ENCODE measurements around the gene MGLL. TPM values are rescaled to one million over a fixed set of nuclear protein-coding genes. Genes with fewer than 3 reads are reported as not detected.

The MGLL gene
- total RNA-seq, 1 donor from 2014 or later: 35.2 TPM

- DNase-seq (ENCODE audit: low spot score): no peak
Measured at GRCh38 chr3:127741690-127742089, 80.6 kb downstream of the MGLL start.

DNA sequence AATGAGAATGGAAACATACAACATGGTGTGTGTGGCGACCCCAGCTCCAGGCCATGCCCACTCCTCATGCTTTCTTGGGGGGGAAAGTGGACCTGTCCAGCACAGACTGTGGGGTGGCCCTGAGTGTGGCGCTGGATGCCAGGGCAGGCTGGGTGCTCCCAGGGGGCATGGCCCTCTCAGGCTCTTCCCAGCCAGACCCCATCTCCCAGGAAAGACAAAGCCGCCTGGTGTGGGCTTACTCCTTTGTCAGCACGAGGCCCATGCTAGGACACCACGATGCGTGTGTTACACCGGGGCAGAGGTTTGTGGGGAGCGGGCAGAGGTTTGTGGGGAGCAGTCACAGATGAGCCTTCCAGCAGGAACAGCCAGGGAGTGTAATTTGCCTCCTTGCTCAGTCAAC, 81.1 kb downstream of the MGLL start:
- DNase-seq (ENCODE audit: low spot score): no peak

DNA sequence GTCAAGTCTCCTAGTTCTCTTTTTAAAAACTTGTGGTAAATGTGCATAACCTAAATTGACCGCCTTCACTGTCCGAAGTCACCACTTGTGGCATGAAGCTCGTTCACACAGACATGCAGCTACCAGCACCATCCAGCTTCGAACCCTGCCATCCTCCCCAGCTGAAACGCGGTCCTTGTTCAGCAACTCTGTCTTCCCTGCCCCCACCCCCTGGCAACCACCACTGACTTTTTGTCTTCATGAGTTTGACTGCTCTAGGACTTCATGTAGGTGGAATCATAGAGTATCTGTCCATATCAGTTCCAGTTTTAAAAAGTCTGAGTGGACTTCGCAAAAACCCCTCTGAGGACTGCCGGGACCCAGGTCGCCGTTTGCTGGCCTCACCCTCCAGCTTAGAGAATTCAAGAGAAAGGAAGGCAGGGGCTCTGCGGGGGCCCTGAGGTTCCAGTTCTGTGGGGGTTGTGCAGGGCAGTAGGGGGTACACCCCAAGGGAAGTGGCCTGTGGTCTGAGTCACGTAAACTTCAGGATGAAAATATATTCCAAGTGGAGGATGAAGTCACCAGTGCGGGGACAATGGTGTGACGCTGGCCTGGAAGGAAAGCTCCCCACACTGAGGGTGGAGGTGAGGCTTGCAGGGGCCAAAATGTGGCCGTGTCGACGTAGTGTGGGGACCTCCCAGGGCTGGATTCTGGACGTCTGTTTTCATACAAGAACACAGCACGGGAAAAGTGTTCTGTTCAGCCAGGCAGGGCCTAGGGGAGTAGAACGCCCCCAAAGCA, 82.0 kb downstream of the MGLL start:
- no peak for DNase-seq (ENCODE audit: low spot score)

- DNase-seq (ENCODE audit: low spot score): no peak
Measured at GRCh38 chr3:127739347-127740135, 82.8 kb downstream of the MGLL start.

DNA sequence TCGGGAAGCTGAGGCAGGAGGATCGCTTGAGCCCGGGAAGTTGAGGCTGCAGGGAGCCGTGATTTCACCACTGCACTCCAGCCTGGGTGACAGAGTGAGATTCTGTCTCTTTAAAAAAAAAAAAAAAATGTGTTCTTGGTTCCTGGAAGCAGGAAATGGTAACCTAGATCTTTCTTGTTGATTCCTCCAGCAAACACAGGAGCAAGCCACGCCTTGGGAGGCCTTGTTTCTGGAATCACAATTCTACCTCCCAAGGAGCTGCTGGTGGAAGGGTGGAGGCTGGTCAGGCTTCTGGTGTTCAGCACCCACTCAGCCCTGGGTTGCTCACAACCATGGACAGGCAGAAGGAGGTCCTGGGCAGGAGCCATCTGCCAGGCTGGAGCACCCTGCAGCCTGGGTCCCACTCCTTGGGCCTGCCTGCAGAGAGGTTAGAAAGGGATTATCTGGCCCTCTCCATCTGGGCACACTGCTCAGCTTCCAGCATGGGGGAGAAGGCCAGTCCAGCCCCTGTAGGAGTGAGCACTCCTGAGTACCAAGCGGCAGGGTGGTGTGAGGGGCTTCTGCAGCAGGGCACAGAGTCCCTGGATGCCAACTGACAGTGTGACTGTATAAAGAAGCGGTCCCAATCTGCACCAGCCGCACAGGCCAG, 84.0 kb downstream of the MGLL start:
- no peak for DNase-seq (ENCODE audit: low spot score)

DNA sequence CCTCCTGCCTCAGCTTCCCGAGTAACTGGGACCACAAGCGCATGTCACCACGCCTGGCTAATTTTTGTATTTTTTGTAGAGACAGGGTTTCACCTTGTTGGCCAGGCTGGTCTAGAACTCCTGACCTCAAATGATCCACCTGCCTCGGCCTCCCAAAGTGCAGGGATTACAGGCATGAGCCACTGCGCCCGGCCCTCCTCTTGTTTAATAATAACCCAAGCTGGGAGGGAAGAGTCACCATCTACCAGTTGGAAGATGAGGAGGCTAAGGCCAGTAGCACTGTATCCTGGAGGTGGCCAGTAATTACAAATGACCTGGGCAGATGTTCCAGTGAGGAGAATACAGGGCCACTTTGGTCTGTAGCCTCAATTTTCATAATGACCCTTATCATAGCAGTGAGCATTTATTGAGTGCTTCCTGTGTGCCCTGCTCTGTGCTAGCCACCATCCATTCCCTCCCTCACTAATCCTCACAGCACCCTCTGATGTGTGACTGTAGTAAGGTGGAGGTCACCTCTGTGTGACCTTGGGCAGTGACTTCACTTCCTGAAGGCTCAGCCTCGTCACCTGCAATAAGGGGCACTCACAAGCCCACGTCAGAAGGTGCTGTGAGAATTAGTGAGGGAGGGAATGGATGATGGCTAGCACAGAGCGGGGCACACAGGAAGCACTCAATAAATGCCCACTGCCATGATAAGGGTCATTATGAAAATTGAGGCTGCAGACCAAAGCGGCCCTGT, 85.3 kb downstream of the MGLL start:
- DNase-seq (ENCODE audit: low spot score): no peak

GRCh38 chr3:127735767-127736693, 86.3 kb downstream of the MGLL start:
- peak; percentile 85 for DNase-seq (ENCODE audit: low spot score)

DNA sequence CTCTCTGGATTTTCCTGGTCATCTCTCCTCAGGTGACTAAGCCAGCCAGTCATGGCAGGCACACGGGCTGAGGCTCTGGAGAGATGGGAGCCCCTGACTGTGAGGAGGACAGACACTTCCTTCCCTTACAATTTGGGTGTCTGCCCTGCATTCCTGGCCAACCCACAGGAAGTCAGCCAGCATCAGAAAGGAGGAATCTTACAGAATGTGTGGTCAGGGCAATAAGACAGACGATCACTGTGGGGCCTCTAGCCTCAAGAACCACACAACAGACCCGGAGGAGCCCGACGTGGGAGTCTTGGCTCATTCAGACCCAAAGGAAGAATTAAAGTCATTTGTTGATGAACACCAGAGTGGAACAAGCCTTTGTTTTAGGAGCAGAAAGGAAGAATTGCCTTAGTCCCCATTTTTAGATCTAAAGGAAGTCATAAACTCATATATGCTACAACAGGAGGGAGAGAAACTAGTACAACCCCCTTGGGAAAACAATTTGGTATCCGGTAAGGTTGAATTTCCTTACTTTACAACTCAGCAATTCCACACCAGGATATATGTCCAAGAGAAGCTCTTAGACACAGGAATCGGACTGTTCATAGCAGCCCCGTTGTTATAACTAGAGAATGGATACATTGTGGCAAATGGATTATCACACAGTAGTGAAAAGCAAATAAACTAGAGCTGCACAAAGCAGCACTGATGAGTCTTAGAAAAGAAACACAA, 87.4 kb downstream of the MGLL start:
- DNase-seq (ENCODE audit: low spot score): peak; percentile 65

GRCh38 chr3:127734181-127734720, 88.1 kb downstream of the MGLL start:
- no peak for DNase-seq (ENCODE audit: low spot score)

- no peak for DNase-seq (ENCODE audit: low spot score)
Measured at GRCh38 chr3:127733781-127734180, 88.5 kb downstream of the MGLL start.

- DNase-seq (ENCODE audit: low spot score): no peak
Measured at GRCh38 chr3:127732879-127733350, 89.4 kb downstream of the MGLL start.

DNA sequence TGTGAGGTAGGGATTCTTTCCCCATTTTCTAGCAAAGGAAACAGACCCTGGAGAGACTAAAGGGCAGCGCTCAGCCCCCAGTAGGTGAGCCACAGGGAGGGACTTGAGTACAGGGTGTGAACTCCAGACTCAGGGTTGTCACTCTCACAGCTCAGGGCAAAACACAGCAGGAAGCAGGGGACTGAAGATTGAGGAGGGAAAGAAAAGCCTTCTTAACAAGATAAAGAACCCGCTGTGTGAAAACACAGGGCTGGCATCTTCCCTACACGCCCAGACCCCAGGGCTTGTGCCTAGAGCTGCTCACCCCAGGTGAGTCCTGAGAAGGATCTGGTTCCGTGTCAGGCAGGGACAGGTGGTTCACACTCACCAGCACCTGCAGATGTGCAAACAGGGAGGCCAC, 90.0 kb downstream of the MGLL start:
- DNase-seq (ENCODE audit: low spot score): no peak

DNA sequence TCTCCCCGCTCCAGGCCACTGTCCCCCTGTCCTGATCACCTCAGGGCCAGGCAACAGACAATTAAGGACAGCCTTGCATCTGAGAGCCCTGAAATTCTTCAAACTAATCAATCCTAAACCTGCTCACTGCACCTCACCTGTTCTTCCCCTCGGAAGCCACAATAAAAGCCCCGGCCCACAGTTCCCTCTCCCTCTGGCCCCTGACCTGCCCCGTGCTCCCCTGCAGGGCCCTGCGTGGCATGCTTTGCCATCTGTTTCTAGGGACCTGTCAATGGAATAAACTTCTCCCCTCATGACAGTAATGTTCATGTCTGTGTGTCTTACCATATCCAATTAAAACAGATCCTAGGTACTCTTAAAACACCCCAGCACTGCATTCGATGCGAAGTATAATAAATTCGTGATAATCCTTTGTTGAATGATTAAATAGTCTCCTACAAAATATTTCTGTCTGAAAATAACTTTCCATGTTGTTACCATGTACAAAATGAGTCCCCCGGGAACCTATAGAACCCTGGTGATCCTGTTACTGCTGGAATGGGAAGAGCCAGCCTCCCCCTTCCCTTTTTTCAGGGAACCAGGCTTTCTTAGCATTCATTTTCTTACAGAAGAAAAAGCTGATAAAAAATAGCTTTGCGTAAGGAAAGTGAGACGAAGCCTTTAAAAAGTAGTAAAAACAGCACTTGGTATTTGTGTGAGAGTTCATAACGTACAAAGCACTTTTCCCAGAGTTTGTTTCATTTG, 90.6 kb downstream of the MGLL start:
- DNase-seq (ENCODE audit: low spot score): no peak

DNA sequence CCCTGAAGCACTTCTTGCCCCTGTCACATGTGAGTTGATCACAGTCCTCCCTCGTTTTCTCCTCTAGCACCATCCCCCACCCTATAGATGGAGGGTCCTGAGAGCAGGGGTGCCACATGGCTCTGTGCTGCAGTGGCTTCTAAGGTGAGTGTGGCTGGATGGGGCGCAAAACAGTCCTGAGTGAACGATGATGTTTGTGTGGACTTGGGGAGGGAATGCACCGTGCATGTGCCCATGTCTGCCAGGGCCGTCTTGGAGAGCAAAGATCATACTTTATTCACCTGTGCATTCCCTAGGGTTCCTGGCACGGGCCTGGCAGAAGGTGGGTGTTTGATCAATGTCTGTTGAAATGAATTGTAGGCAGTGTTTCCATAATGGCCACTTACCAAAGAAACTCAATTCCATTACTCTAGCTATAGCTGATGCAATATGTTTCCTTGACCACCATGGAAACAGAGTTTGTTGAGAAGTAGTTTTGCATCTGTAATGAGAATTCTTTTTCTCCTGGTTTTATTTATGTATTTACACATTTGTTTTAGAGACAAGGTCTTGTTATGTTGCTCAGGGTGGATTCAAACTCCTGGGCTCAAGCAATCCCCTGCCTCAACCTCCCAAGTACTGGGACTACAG, 91.5 kb downstream of the MGLL start:
- DNase-seq (ENCODE audit: low spot score): no peak

- no peak for DNase-seq (ENCODE audit: low spot score)
Measured at GRCh38 chr3:127730171-127730570, 92.1 kb downstream of the MGLL start.

DNA sequence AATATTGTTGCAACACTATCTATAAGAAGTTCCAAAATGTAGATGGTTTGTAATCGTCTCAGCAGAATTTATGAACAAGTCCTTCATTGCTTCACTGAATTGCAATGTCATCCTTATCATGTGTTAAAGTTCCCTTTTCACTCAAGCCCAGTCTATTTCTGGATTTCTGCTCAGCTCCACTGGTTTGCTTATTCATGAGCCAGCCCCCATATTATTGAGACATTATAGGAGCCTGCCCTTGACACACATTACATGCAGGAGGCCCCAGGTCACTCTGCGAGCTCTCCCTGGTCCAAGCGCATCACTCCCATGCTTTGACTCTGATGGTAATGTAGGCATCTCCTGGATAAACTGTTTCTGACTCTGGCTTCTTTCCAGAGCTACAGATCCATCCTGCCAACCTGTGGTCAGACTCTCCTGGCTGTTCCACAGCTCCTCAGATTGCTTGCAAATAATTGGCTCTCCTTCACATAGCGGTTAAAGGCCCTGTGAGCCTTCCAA, 92.7 kb downstream of the MGLL start:
- DNase-seq (ENCODE audit: low spot score): no peak

- DNase-seq (ENCODE audit: low spot score): no peak
Measured at GRCh38 chr3:127728417-127729015, 93.8 kb downstream of the MGLL start.

DNA sequence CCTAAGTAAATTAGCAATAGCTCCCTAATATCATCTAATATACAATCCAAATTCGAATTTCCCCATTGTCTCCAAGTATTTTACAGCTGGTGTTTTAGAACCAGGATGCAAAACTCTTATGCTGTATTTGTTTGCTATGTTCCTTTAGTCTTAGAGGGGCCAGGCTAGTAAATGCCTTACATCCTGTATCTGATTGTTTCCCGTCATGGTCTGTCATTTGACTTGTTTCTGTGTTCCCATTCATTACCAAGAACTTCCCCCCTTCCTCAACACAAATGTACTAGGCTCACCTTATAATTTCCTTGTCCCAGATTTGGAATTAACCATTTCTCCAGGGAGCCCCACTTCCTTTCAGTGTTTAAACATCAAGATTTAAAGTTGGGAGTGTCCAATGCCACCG, 95.4 kb downstream of the MGLL start:
- no peak for DNase-seq (ENCODE audit: low spot score)

Measured in umbilical cord (tissue), 2 donors.